Stimulated activated naive CD8-positive, alpha-beta T cell treated with anti-CD3 and anti-CD28 coated beads, Interleukin-15, Interleukin-2, amounts not matched to agents 100 U/mL and 50 U/mL, for 24 hours (primary cell): ENCODE results near the gene RGPD4.
"Not testable (repeated sequence)": the region's sequence is repeated elsewhere in the genome, so short reads cannot be mapped to it uniquely, and the experiment has no call there.

Source experiments
- ATAC-seq: fragments of 150-1000 bp; cut with Tn5 transposase; one replicate; pipeline ENCODE4 v1.10.0; 2021
- DNase-seq: peaks from one replicate; pipeline ENCODE4 v3.0.0; 2021

The RGPD4 gene

GRCh38 chr2:107826749-107827148 lies at the start of gene RGPD4:
TSS of gene RGPD4 (plus strand) at chr2:107826892. CDS start at chr2:107827014, 122 bp downstream.
- not testable (repeated sequence) for DNase-seq, ATAC-seq

- DNase-seq (no peak), ATAC-seq (no peak)
These were observed 48.7 kb upstream of the RGPD4 start for GRCh38 chr2:107777974-107778373.

GRCh38 chr2:107785756-107786155 lies 40.9 kb upstream of the RGPD4 start:
- no peak for ATAC-seq
- DNase-seq = no peak

GRCh38 chr2:107790837-107791236 lies 35.9 kb upstream of the RGPD4 start:
- ATAC-seq (no peak), DNase-seq (no peak)

- ATAC-seq (no peak), DNase-seq (no peak)
These were observed 25.2 kb upstream of the RGPD4 start for GRCh38 chr2:107801498-107801897.

DNA sequence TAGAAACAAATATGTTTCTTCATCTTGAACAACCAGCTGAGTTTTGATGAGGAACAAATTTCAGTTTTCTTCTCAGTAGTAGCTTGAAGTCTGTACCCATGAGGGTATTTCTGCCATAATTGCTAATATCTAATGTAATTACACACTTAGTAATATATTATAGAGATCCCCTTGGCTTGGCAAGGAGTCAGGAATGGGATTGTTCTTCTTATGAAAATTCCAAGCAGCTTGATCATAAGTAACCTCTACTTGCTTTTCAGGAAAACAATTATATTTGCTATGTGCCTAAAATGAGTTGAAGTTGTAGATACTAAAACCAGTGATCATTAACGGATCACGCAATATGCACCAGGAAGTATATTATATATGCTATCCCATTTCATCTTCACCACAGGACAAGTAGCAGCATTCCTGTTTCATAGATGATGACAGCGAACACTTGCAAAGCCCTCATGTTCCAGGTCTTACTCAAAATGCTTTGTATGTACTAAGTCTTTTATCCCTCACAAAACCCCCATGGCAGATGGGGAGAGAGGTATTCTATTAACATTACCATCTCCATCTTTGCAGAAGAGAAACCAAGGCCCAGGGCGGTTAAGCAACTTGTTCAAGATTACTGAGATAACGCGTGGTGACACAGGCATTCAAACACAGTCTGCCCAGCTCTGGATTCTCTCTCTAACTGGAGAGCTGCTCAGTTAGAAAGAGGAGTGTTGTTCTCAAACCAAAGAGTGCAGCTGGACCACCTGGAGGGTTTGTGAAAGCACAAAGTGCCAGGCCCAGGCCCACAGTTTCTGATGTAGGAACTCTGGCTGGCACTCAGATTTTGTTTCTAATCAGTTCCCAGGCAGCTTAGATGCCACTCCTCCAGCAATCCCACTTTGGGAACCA lies 21.8 kb upstream of the RGPD4 start:
- no peak for ATAC-seq
- DNase-seq = no peak

DNA sequence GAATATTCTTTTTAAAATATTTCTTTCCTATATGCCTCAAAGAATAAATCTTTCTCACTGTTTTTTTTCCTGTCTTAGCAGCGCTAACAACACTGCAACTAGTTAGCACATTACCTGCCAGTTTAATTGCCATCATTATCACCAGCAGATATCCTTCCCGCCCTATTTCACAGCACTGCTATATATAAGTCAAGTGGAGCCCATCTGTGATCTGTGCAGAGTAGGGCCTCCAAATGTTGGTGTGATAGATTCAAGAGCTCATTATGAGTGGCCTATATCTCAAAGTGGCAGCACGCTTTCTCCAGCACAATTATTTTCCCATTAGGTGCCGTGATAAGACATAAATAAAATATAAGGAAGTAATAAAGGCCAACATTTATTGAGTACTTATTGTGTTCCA lies 19.8 kb upstream of the RGPD4 start:
- no peak for ATAC-seq
- no peak for DNase-seq

GRCh38 chr2:107807988-107808387 lies 18.7 kb upstream of the RGPD4 start:
- no peak for ATAC-seq
- DNase-seq = no peak

GRCh38 chr2:107808959-107809358 lies 17.7 kb upstream of the RGPD4 start:
- no peak for ATAC-seq
- no peak for DNase-seq

GRCh38 chr2:107809835-107810234 lies 16.9 kb upstream of the RGPD4 start:
- no peak for ATAC-seq
- no peak for DNase-seq

DNA sequence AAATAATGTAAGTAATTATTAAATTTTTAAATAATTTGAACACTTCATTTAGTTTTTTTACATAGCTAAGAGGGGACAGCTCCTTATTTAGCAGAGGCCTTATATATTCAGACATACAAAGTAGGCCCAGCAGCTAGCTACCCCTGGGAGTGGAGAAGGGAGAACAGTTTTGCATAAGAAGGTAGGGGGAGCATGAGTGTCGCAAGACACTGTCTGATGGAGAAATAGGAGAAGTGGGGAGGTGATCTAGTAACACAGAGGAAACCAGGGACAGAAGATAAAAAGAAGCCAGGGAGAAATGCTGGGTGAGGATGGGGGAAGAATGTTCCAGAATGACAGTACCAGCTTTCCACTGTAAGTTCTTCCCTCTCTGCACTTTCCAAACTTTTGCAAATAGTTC lies 16.0 kb upstream of the RGPD4 start:
- ATAC-seq (no peak), DNase-seq (no peak)

DNA sequence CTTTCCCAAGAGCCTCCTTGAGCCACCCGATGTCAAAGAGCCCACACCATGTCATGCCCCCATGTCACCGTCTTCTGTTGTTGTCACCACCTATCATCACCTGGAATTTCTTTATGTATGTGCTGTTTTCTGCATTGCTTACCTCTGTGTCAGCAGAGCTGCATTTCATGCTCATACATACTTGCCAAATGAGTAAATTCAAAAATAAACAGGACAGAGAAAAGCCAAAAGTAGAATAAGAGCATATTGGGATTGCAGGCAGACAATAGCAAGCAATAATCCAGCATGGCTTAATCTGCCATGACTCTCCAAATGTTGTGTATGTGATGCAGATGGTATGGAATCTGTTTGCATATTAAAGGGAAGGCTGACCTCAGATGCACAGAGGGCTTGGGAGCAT lies 15.3 kb upstream of the RGPD4 start:
- ATAC-seq (no peak), DNase-seq (no peak)

GRCh38 chr2:107812006-107812405 lies 14.7 kb upstream of the RGPD4 start:
- no peak for DNase-seq
- ATAC-seq = no peak

- DNase-seq = no peak
- no peak for ATAC-seq
These were observed 9.3 kb upstream of the RGPD4 start for GRCh38 chr2:107817378-107817777.

- DNase-seq (no peak), ATAC-seq (no peak)
These were observed 4.4 kb upstream of the RGPD4 start for GRCh38 chr2:107822302-107822701.

GRCh38 chr2:107824451-107825205 lies 2.1 kb upstream of the RGPD4 start:
- DNase-seq = no peak
- no peak for ATAC-seq

DNA sequence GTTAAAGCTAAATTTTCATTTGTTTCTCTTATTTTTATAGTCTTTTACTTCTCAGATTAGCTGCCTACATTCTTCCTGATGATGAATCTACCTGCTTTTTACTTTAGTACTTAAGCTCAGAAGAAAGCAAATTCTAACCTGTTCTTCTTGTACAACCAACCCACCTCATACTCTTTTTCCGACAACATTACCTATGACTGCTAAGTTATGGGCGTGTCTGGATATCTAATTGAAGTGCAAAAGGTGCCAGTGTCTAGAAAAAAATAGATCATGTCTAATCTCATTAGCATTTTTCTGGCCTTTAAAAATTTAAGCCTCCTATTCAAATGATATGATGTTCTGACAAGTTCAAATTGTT lies 1.5 kb upstream of the RGPD4 start:
- ATAC-seq (no peak), DNase-seq (no peak)

DNA sequence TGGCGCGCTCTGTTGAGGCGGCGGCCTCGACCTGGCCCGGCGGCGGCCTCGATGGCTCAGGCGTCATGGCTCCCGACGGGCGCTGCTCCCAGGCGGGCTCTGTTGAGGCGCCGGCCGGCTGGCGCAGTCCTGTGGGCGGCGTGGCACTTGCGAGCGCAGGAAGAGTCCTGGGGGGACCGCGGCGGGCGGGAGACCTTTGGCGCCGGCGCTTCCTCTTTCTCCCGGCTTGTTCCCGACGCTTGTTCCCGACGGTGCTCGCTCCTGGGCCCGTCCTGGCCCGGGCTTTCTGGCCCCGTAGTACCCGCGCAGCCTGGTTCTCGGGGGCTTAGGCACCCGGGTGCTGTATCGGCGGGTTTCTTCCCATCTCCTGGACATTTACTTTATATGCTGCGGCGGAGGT lies 2.8 kb downstream of the RGPD4 start:
- ATAC-seq = not testable (repeated sequence)

DNA sequence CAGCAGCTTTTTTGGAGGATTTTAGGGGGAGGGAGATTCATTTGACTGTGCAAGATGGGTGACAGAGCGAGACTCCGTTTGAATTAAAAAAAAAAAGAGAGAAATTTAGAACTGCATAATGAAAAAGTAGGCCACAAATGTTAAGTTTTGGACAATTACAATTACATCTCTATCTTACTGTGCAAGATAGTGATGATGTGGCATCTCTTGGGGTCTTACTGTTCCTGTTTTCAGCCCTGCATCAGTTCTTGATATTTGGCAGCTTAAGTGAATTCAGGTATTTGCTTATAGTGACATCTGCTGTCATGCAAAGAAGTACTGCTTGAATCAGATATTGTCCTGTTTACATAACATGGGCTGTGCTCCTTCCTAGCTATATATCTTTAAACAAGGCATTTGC lies 6.5 kb downstream of the RGPD4 start:
- ATAC-seq, DNase-seq: not testable (repeated sequence)

More for the DNA sequence above, 2.8 kb downstream of the RGPD4 start:
- not testable (repeated sequence) for DNase-seq

- not testable (repeated sequence) for DNase-seq, ATAC-seq
These were observed 6.9 kb downstream of the RGPD4 start for GRCh38 chr2:107833618-107834017.

GRCh38 chr2:107916121-107916520 lies 89.4 kb downstream of the RGPD4 start:
- ATAC-seq, DNase-seq: not testable (repeated sequence)

- not testable (repeated sequence) for ATAC-seq
These were observed 90.1 kb downstream of the RGPD4 start for GRCh38 chr2:107916696-107917370.

More at GRCh38 chr2:107916696-107917370, 90.1 kb downstream of the RGPD4 start:
- DNase-seq = not testable (repeated sequence)
